Heart left ventricle (tissue), 13 donors: ENCODE measurements around the gene GABRR3.

ENCODE experiments used
- CTCF ChIP-seq, 12 donors: fragments of 200-600 bp; sonication (generic) in 4 of 12; IDR thresholded peaks; one replicate each; pipeline versions ENCODE4 v1.5.0 to v1.8.0; 2018 to 2022; ENCODE audit warnings: antibody characterized with exemption in 12 of 12, mild to moderate bottlenecking in 5 of 12
- POLR2A ChIP-seq, 2 donors: fragments of 450-650 bp; IDR thresholded peaks; one replicate each; pipeline ENCODE4 v1.6.1; 2017; ENCODE audit warnings: antibody characterized with exemption in 2 of 2, mild to moderate bottlenecking in 2 of 2, moderate library complexity in 2 of 2
- donor health status: ischemic (EF 13 %, LVEDD 7.1; RV severe dilation, severe dysfunction).
- donor health status: DM: no; HTN: yes; CAD: no.
- donor health status: DM: no; HTN: no; CAD: no.
- donor health status: ischemic (EF 25% LVEDD 6.9; RV normal size, moderate dysfunction).
- donor health status: ischemic (EF 25% LVEDD 5.7; RV mildly dilated, moderate dysfunction).
- donor health status: ischemic (EF 35%, LVEDD 5.7; RV mildly dilated, moderate dysfunction).
- donor health status: nonischemic (EF 11% LVEDD 7.7; RV severe dilation, severe dysfunction).
- donor health status: DM: yes; HTN: yes; CAD: no.
- donor health status: PGD.
- donor health status: ischemic (EF 29% LVEDD 5.4; RV normal size, mild dysfunction).
- donor health status: nonischemic (EF 23%, LVEDD 6.1; RV moderate dilation, normal function).

- TF ChIP-seq CTCF (IDR thresholded peaks at IDR 0.05) (no peak), POLR2A (IDR thresholded peaks at IDR 0.05) (no peak)
Measured at GRCh38 chr3:97949110-97949485, 86.0 kb downstream of the GABRR3 start.
